ENCODE data around the gene NEXMIF.

DNA sequence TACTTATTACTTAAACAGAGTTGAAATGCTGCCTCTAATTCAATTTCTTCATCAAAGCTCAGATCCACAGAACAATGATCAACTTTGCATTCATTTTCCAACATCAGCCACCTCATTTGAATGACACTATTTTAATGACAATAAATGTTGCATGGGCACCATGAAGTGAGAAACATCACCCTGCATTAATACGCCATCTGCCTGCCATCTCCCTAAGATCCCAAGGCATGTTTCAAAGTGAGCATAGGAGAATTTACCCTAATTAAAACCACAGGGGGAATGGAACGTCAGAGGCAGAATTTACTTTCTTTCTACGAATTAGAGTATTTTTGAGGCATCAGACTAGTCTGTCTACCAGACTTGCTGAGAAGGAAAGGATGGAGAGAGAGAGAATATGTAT is 32.7 kb downstream of the NEXMIF start:
- TF ChIP-seq, protein P1, sequence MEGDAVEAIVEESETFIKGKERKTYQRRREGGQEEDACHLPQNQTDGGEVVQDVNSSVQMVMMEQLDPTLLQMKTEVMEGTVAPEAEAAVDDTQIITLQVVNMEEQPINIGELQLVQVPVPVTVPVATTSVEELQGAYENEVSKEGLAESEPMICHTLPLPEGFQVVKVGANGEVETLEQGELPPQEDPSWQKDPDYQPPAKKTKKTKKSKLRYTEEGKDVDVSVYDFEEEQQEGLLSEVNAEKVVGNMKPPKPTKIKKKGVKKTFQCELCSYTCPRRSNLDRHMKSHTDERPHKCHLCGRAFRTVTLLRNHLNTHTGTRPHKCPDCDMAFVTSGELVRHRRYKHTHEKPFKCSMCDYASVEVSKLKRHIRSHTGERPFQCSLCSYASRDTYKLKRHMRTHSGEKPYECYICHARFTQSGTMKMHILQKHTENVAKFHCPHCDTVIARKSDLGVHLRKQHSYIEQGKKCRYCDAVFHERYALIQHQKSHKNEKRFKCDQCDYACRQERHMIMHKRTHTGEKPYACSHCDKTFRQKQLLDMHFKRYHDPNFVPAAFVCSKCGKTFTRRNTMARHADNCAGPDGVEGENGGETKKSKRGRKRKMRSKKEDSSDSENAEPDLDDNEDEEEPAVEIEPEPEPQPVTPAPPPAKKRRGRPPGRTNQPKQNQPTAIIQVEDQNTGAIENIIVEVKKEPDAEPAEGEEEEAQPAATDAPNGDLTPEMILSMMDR (tag by site-specific recombination; IDR thresholded peaks at IDR 0.05), result no peak
- no peak for TF ChIP-seq ZNF324 (tag by site-specific recombination; IDR thresholded peaks at IDR 0.05)
- TF ChIP-seq ZNF292 (tag by site-specific recombination; IDR thresholded peaks at IDR 0.05; ENCODE audit: borderline replicate concordance, low read depth), result no peak
- no peak for TF ChIP-seq ZBTB8A (tag by site-specific recombination; IDR thresholded peaks at IDR 0.05)
- TF ChIP-seq, protein P2, sequence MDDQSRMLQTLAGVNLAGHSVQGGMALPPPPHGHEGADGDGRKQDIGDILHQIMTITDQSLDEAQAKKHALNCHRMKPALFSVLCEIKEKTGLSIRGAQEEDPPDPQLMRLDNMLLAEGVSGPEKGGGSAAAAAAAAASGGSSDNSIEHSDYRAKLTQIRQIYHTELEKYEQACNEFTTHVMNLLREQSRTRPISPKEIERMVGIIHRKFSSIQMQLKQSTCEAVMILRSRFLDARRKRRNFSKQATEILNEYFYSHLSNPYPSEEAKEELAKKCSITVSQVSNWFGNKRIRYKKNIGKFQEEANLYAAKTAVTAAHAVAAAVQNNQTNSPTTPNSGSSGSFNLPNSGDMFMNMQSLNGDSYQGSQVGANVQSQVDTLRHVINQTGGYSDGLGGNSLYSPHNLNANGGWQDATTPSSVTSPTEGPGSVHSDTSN (CRISPR knock-in tag; IDR thresholded peaks at IDR 0.05), result no peak
- no peak for TF ChIP-seq SETDB1 (IDR thresholded peaks at IDR 0.05; ENCODE audit: insufficient read length, low read length)
- TF ChIP-seq, protein P3, sequence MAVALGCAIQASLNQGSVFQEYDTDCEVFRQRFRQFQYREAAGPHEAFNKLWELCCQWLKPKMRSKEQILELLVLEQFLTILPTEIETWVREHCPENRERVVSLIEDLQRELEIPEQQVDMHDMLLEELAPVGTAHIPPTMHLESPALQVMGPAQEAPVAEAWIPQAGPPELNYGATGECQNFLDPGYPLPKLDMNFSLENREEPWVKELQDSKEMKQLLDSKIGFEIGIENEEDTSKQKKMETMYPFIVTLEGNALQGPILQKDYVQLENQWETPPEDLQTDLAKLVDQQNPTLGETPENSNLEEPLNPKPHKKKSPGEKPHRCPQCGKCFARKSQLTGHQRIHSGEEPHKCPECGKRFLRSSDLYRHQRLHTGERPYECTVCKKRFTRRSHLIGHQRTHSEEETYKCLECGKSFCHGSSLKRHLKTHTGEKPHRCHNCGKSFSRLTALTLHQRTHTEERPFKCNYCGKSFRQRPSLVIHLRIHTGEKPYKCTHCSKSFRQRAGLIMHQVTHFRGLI (tag by site-specific recombination; IDR thresholded peaks at IDR 0.05), result no peak
- no peak for TF ChIP-seq ZFP41 (tag by site-specific recombination; IDR thresholded peaks at IDR 0.05; ENCODE audit: borderline replicate concordance)
